ENCODE measurements around the gene LAMTOR4. TPM values are rescaled to one million over a fixed set of nuclear protein-coding genes. Genes with fewer than 3 reads are reported as not detected.

The LAMTOR4 gene
- total and polyA plus RNA-seq, 10 of the 15 experiments (the other 5 are each of a cell fraction or from before 2014, with no cell fraction given) = 73.4 to 297 (median 196) TPM

GRCh38 chr7:100128637-100128963 is 20.1 kb upstream of the LAMTOR4 start:
- SMC1A ChIA-PET (ENCODE audit: uncharacterized antibody, unreplicated experiment) = interaction anchor here (0.6 to 3.1 kb wide), 12 partner anchors 10 to 215 kb away, joined by 3 to 17 read pairs (median 4); partner anchors contain the start of genes AP4M1 and MCM7
- in situ Hi-C loops (cut with MboI) (no loop called here), intact Hi-C loops (cut with micrococcal nuclease; ENCODE audit: unreplicated experiment) (loop anchor here (5.0 kb wide), 2 partner anchors 136 to 151 kb away; partner anchors contain the start of gene AZGP1)
- Histone ChIP-seq H3K9ac (ENCODE audit: control insufficient read depth, insufficient read depth, low read length) (no peak overlapping the region), H3K4me3 (no peak overlapping the region), H3K9me3 (replicated peaks; ENCODE audit: control insufficient read depth, insufficient read depth, low read length) (no peaks in the 10 kb centered on the region), H3K27me3 (replicated peaks in 1 of 2; ENCODE audit: control insufficient read depth in 2 of 2, insufficient read depth in 2 of 2, low read length in 1 of 2) (no peaks in the 10 kb centered on the region), H3K4me2 (ENCODE audit: control insufficient read depth, insufficient read depth) (peak overlapping the region; percentile 81), H4K20me1 (ENCODE audit: control insufficient read depth, insufficient read depth) (no peaks in the 10 kb centered on the region), H3K79me2 (ENCODE audit: control insufficient read depth, insufficient read depth, low read length) (peaks cover 13% of the 10 kb centered on the region), H2AFZ (ENCODE audit: control insufficient read depth, low read depth, low read length) (no peak overlapping the region), H3K4me1 (ENCODE audit: control insufficient read depth, insufficient read depth, low read length) (peaks cover 17% of the 10 kb centered on the region), H3K27ac (ENCODE audit: control insufficient read depth, insufficient read depth) (no peak overlapping the region), H3K36me3 (ENCODE audit: control insufficient read depth in 2 of 2, insufficient read depth in 2 of 2, low read length in 1 of 2) (no peaks in the 10 kb centered on the region)
- RAD21 ChIA-PET (ENCODE audit: unreplicated experiment) = interaction anchor here (1.4 to 5.1 kb wide), 9 partner anchors 9 to 214 kb away, joined by 3 to 31 read pairs (median 7); partner anchors contain the start of gene ZKSCAN1
- no peak for DNase-seq (ENCODE audit: low read depth, low spot score)
- 0% methylated on average over 1 of the region's 1 CpG for WGBS (ENCODE audit: insufficient coverage, insufficient replicate concordance, low lambda C conversion rate, missing lambda C conversion rate)
- ATAC-seq = no peak
- BruUV-seq (replicated peaks) = no TSS peak
- CTCF ChIA-PET = interaction anchor here (0.5 to 7.9 kb wide), 14 partner anchors 9 to 216 kb away, joined by 3 to 107 read pairs (median 4); partner anchors contain the start of genes AZGP1, MCM7 and PVRIG
- TF ChIP-seq SUZ12 (IDR thresholded peaks at IDR 0.05; ENCODE audit: unreplicated experiment) = no peak
- no peak for TF ChIP-seq ATF2 (IDR thresholded peaks at IDR 0.05; ENCODE audit: low read length)
- TF ChIP-seq POLR2A (IDR thresholded peaks at IDR 0.05; ENCODE audit: low read depth, low read length) = no peak
- TF ChIP-seq USF1 (IDR thresholded peaks at IDR 0.05; ENCODE audit: borderline replicate concordance, extremely low read length, insufficient read depth, low read depth, low read length) = no peak
- no peak for TF ChIP-seq HDGF (IDR thresholded peaks at IDR 0.05)
- no peak for TF ChIP-seq CUX1 (IDR thresholded peaks at IDR 0.05; ENCODE audit: insufficient replicate concordance, low read depth, low read length)
- TF ChIP-seq CTCF (IDR thresholded peaks at IDR 0.05 in 2 of 3, conservative IDR thresholded peaks at IDR 0.05 in 1 of 3; ENCODE audit: control insufficient read depth in 2 of 3, extremely low read depth in 1 of 3, insufficient read depth in 1 of 3, low read depth in 3 of 3, low read length in 3 of 3) = no peak
- no peak for TF ChIP-seq PAX5 (IDR thresholded peaks at IDR 0.05; ENCODE audit: borderline replicate concordance, low read depth, low read length)
- no peak for TF ChIP-seq HSF1 (IDR thresholded peaks at IDR 0.05; ENCODE audit: low read depth, low read length)
- POLR2A ChIA-PET = interaction anchor here (0.6 to 2.2 kb wide), 6 partner anchors 9 to 442 kb away, joined by 3 to 8 read pairs (median 4); partner anchors contain the start of genes AP4M1, CNPY4, MCM7 and TRIM4
- no peak for FAIRE-seq

Data from GM12878 (cell line).